GM04503 (cell line): ENCODE measurements around the gene UFL1.

ENCODE experiments used
- DNase-seq: peaks from one replicate; pipeline ENCODE4 v3.0.0-alpha.2; 2012; ENCODE audit warnings: low read depth

Gene UFL1

DNA sequence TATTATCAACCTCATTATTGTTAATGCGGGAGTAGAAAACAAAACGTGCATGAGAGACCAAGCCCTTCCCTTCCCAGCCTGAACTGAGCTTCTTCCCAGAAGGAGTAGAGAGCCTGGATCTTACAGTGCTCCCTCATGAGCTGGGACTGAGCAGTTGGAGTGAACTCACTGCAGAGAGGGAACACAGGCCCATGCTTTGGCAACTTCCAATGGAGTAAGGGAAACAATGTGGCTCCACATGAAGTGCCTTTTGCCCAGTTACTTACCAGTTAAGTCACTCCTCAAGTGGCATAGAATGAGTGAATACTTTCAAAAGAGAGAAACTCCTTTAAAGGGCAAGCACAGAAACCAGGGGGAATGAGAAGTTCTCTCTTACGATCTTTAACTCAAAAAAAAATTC, 53.8 kb downstream of the UFL1 start:
- DNase-seq = no peak

DNA sequence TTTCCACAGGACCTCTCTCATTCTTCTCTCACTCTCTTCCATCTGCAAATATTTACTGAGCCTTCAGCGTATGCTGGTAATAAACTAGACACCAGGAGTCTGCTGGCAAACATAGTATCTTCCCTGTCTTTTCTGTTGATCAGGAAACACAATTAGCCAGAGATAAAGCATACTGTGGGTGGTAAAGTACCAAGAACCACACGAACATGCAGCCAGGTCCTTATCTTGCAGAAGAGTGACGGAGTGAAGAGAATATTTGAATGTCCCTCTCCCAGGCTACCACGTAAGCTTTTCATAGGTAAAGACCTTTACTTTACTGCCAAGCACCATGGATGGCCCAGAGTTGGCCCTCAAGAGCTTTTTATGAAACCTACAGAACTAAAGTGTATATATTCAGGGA, 54.6 kb downstream of the UFL1 start:
- DNase-seq = no peak

DNA sequence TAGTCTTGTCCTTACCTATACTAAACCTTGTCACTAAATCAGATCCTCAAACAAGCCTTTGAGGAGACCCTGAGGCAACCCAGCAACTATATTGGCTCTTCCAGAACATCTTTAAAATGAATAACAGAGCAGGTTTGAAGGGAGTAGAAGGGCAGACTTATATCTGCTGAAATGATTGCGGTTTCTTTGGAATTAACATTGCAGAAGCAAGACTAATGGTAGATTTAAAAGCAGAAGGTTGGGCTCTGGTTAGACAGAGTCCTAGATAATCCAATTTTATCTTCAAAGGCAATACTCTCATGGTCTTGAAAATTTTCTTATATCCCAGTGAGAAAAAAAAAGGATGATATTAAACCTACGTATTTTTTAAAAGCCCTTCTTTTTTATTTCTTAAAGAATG, 60.4 kb downstream of the UFL1 start:
- DNase-seq = no peak

DNA sequence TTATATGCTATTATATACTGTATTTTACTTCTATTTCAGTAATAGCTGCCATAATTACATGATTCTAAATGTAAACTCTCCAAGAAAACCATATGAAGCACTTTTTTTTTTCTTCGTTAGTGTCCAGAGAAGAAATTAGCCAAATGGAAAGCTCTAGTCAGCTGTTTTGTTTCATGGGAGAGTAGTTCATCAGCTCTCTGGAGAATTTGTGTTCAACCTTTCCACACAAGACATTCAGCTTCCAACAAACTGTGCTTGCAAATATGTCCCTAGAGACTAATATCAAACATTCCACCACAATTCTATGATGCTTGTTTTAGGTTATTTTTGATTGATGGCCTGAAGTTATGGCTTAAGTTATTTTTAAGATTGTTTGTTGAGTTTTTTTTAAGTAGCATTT, 60.8 kb downstream of the UFL1 start:
- no peak for DNase-seq

DNA sequence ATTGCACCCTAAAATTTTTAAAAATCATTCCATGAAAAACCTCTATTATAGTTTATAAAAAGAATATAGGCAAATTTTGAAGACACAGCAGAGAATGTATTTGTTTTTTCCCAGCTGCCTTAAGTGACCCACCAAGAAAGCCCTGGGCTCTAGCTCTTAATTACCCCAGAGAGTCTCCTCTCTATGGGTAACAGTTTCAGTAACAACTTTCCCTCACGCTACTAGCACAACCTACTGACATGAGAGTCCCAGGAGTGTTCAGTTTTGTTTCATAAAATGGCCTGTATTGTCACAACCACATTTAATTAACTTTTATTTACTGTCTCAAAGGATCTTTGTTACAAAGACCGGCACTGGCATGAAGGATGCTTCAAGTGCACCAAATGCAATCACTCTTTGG, 82.8 kb downstream of the UFL1 start:
- DNase-seq = no peak
